HG02759 (cell line): ENCODE data around the gene GSTT2.
"Not testable (repeated sequence)": the region's sequence is repeated elsewhere in the genome, so short reads cannot be mapped to it uniquely, and the experiment has no call there.

Experiments
- ATAC-seq: cut with Tn5 transposase; IDR thresholded peaks from one replicate; pipeline ENCODE4 v1.9.1; 2021; ENCODE audit warnings: mild to moderate bottlenecking, moderate library complexity; ENCODE audit not compliant: unreplicated experiment

Gene GSTT2

DNA sequence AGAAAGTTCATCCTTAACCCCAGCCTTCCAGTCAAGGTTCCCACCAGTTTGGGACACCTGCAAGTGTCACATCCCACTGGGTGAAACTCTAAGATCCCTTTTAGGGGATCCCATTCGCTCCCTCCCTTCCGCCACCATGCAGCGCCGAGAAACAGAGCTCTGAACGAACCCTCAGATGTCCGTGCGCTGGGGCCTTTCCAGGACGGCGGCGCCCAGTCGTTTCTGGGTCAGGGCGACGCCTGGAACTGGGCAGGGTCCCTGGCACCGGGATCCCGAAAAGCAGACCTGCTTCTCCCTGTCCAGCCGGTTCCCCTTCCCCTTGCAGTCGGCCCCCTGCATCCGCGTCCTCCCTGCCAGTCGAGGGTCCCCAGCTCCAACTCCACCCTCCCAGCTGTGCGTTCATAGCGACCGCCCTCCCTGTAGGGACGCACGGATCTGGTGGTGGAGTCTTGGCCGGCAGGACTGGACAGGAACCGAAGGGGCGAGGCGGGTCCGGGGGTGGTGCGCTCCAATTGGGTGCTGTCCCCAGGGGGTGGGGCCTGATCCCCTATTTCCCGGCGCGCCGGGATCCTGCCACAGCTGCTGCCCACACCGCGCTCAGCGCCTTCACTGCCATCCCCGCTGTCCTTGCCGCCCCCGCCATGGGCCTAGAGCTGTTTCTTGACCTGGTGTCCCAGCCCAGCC lies at the start of gene GSTT2:
Gene GSTT2 (plus strand): TSS at position 578 of the 684 bp plus-strand sequence.
- not testable (repeated sequence) for ATAC-seq

DNA sequence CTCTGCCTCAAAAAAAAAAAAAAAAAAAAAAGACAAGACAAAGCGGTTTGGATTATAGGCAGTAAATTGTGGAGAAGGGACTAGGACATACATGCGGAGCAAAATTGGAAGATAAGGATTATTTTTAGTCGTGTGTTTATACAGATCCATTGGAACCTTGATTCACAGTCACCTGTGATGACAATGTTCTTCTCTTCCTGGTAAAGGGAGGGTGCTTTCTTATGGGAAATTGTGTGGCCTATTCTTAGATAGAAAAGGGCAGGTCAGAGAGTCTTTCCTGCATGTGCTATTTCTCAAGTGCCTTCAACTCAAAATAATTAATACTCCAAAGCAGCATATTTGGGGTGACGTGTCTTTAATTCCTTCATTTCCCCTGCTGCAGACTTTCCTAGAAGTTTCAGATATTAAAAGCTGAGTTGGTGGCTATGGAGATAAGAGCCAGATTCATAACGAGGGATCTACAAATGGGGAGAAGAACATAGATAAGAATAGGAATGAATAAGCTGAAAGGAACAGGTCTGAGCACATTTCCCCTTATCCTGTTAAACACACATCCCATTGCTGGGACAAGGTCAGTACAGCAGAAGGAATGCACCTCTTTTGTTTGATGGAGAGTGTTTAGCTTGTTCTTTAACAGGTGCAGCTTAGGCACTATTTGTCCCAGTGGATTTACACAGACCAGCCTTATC lies 41.5 kb upstream of the GSTT2 start:
- no peak for ATAC-seq

DNA sequence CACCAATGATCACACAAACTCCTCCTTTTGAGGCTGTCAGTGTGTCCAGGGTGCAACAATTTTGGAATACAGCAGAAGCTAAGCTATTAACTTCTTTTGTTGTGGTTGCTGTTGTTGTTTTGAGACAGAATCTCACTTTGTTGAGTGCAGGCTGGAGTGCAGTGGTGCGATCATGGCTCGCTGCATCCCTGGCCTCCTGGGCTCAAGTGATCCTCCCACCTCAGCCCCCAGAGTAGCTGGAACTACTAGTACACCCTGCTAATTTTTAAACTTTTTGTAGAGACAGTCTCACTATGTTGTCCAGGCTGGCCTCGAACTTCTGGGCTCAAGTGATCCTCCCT lies 40.9 kb upstream of the GSTT2 start:
- no peak for ATAC-seq

DNA sequence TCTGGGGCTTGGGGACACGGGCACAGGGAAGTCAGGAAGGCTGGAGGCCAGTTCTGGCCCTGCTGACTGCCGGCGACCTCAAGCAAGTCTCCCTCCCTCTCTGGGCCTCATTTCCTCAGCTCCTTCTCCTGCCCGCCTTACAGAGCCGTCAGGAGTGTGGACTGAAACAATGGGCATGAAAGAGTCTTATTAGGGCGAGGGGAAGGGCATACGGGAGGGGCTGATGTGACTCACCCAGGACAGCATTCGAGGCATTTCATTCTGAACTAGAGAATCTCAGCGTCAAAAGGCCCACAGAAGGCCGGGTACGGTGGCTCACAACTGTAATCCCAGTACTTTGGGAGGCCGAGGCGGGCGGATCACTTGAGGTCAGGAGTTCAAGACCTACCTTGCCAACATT lies 39.8 kb upstream of the GSTT2 start:
- ATAC-seq, result not testable (repeated sequence)

DNA sequence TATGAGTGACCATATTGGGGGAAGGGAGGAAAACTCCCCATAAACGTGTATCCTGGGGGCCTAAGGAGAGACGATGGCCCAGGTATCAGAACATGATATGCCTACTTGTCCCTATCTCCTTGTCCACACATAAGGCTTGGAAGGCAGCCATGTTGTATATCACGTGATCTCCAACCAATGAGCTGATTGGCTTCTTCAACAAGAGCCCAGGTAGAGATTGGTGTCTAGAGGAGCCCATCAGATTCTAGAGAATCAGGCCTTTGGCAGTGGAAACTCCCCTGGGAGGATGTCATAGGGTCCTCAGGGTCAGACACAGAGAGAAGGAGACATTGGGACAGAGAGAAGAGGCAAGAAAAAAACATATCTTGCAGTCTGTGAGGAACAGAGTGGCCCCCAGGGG lies 32.5 kb upstream of the GSTT2 start:
- ATAC-seq, result not testable (repeated sequence)

DNA sequence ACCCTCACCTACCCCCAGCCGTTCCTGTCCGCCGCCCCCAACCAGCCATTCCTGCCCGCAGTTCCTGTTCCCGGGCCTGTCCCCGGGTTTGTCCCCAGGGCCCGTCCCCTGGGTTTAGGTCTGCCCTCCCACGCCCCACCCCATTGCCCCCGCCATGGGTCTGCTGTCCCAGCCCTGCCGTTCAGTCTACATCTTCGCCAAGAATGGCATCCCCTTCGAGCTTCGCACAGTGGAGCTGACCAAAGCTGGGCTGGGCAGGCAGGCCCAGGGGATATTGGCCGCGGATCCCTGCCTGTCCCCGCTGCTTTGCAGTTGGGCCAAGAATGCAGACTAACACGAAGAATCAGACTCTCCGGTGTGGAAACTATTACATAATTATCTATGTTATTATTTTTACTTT lies 30.2 kb upstream of the GSTT2 start:
- ATAC-seq, result not testable (repeated sequence)

DNA sequence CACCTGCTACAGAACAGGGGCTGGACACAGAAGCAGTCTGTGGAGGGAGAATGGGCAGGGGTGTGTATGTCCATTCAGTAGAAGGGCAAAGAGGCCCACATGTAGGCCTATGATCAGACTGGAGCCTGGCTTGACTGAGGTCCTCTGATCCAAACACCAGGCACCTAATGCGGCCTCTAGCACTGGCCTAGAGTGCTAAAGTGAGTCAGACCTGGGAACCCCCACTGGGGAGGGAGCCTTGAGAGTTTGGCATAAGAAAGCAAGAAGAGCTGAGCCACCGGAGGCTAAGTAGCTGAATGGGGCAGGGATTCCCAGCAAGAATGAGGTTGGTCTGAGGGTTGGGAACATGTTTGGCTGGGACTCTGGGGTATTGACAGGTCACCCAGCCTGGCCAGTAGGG lies 28.6 kb upstream of the GSTT2 start:
- ATAC-seq, result not testable (repeated sequence)

DNA sequence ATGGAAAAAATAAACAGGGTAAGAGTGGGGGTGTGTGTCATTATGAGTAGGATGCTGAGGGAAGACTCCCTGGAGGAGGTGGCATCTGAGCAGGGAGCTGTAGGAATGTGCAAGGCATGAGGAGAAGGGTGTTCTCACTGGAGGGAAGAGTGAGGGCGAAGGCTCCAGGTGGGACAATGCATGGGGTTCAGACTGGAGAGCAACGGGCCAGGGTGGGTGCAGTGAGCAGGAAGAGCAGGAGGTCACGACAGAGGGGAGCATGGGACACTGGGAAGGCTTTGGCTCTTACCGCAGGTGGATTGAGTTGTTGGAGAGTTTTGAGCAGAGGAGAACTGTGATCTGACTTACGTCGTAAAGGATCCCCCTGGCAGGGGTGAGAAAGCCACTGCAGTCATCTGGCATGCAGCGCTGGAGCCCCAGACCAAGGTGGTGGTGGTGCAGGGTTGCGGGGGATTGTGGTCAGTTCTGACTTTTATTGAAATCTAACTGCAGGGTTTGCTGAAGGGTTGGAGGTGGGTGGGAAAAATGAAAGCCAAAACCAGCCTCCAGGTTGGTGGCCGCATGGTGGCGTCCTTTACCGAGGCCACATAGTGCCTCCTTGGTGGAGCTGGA lies 27.0 kb upstream of the GSTT2 start:
- ATAC-seq, result not testable (repeated sequence)

DNA sequence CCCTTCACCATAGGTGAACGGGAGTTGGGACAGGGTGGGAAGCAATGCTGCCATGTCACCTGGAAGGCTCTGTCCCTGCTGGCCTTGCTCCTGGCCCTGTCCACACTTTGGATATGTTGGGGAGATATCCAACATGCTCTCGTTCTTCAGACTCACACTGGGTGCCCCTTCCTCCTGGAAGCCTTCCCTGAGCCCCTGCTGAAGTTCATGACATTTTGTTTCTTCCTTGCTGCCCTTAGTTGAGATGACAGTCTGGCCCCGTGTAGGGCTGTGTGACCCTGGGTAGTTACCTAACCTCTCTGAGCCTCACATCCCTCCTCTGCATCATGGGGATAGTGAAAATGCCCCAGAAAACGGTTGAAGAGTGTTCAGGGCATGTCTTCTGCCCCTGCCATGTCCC lies 26.4 kb upstream of the GSTT2 start:
- not testable (repeated sequence) for ATAC-seq

DNA sequence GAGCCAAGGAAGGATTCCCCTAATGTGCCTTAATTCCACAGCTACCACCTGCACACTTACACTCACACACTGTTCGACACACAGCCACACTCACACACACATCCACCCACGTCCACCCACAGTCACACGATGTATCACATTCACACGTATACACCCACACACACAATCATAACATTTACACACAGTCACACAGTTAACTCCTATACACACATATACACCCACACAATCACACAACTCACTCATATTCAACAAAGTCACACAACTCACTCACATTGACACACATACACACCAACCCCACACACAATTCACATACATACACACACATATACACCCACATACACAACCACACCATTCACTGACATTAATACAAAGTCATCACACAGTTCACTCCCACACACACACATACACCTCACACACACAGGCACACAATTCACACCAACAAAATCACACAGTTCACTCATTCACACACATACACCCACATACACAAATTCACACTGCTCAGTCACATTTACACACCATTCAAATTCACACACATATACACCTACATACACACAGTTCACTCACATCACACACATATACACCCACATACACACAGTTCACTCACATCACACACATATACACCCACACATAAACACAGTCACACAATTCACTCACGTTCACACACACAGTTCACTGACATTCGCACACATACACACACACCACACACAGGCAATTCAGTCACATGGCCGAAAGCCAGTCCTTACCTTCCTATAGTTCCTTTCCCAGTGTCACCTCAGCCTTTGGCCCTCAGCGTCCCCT lies 25.5 kb upstream of the GSTT2 start:
- not testable (repeated sequence) for ATAC-seq

DNA sequence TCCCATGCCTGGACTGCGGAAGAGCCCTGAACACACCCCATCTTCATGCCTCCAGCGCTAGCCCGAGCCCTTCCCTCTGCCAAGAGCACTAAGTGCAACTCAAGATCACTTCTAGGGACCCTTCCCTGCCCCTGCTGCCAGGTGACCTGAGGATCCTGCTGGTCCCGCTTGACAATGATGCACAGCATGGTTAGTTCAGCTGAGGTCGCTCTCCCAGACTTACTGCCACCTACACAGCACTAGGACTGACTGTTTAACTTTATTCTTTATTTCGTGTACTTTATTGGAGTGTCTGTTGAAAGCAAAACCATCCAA lies 25.0 kb upstream of the GSTT2 start:
- ATAC-seq, result not testable (repeated sequence)

DNA sequence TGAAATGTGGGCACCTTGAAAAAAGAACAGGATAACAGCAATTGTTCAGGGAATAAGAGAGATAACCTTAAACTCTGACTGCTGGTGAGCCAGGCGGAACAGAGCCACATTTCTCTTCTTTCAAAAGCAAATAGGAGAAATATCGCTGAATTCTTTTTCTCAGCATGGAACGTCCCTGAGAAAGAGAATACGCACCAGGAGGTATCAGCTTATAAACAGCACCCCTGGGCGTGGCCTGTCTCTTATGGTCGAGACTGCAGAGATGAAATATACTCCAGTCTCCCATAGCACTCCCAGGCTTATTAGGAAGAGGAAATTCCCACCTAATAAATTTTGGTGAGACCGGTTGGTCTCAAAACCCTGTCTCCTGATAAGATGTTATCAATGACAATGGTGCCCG lies 24.0 kb upstream of the GSTT2 start:
- ATAC-seq, result not testable (repeated sequence)

DNA sequence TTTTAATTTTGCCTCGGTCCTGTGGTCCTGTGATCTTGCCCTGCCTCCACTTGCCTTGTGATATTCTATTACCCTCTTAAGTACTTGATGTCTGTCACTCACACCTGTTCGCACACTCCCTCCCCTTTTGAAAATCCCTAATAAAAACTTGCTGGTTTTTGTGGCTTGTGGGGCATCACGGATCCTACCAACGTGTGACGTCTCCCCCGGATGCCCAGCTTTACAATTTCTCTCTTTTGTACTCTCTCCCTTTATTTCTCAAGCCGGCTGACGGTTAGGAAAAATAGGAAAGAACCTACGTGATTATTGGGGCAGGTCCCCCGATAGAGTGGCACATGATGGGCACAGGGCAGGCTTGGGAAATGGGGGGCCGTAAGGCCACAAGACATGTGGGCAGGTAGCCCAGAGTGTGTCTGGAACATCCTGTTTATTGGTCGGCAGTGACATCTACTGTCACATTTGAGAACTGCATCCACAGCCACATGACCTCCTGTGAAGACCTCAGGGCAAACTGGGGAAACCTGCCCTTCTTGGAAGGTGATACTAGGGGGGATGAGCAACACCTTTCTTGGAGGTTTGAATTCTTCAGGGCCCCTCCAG lies 23.5 kb upstream of the GSTT2 start:
- ATAC-seq, result not testable (repeated sequence)

DNA sequence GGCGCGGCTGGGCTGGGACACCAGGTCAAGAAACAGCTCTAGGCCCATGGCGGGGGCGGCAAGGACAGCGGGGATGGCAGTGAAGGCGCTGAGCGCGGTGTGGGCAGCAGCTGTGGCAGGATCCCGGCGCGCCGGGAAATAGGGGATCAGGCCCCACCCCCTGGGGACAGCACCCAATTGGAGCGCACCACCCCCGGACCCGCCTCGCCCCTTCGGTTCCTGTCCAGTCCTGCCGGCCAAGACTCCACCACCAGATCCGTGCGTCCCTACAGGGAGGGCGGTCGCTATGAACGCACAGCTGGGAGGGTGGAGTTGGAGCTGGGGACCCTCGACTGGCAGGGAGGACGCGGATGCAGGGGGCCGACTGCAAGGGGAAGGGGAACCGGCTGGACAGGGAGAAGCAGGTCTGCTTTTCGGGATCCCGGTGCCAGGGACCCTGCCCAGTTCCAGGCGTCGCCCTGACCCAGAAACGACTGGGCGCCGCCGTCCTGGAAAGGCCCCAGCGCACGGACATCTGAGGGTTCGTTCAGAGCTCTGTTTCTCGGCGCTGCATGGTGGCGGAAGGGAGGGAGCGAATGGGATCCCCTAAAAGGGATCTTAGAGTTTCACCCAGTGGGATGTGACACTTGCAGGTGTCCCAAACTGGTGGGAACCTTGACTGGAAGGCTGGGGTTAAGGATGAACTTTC lies 18.7 kb upstream of the GSTT2 start, which contains the start of gene GSTT2B:
Gene GSTT2B (minus strand): TSS at position 112 of the 688 bp plus-strand sequence. CDS start 64 bp downstream, at position 48.
- not testable (repeated sequence) for ATAC-seq

DNA sequence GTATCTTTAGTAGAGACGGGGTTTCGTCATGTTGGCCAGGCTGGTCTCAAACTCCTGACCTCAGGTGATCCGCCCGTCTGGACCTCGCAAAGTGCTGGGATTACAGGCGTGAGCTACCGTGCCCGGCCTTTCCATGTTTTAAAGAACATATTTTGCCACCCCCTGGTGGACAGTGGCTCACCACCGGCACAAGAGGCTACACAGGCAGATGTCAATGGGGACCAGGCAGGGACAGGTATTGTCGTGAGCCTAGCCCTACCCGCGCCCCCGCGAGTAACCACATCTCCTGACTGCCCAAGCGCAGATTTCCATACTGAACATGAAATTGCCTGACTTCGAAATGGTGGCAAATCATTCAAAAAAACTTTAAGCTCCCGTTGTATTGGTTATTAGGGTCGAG lies 13.8 kb upstream of the GSTT2 start:
- peak; percentile 23 for ATAC-seq

DNA sequence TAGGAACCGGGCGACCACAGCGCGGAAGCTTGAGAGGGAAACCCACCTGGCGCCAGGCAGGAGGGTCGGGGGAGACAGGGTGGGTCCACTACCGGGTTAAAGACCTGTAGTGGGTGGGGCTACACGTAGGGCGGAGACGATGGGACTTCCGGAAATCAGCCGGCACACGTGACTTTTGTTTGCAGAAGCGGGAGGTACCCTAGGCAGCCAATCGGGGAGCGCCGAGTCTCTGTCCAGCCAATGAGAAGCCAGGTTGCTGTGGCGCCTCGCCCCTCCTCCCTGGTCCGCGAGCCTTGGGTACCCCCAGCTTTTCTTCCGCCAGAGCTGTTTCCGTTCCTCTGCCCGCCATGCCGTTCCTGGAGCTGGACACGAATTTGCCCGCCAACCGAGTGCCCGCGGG lies 13.4 kb upstream of the GSTT2 start, which contains the start of gene DDTL:
Gene DDTL (plus strand): TSS at position 321 of the 400 bp plus-strand sequence. CDS start 27 bp downstream, at position 348.
- ATAC-seq, result peak; percentile 95

DNA sequence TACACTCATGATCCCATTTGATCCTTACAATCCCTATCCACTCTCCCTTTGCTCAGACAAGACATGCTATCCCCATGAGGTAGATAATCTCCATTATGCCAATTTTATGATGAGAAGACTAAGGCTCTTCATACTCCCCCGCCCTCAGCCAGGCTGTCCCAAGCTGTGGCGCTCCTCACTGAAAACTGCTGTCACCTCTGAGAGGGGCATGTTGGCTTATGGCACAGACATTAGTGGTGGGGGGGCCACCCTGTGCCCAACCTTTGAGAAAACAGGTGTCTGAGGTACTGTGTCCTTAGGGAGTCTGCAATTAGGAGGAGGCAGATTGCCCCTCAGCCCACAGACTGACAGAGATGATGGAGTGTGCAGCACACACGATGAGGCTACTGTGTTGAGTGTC lies 10.9 kb upstream of the GSTT2 start:
- no peak for ATAC-seq

DNA sequence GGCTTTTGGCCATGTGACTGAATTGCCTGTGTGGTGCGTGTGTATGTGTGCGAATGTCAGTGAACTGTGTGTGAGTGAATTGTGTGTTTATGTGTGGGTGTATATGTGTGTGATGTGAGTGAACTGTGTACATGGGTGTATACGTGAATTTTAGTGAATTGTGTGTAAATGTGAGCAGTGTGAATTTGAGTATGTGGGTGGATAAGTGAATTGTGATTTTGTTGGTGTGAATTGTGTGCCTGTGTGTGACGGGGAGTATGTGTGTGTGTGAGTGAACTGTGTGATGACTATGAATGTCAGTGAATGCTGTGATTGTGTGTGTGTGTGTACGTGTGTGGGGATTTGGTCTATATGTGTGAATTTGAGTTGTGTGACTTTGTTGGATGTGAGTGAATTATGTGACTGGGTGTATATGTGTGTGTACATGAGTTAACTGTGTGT lies 9.7 kb upstream of the GSTT2 start:
- ATAC-seq, result no peak

DNA sequence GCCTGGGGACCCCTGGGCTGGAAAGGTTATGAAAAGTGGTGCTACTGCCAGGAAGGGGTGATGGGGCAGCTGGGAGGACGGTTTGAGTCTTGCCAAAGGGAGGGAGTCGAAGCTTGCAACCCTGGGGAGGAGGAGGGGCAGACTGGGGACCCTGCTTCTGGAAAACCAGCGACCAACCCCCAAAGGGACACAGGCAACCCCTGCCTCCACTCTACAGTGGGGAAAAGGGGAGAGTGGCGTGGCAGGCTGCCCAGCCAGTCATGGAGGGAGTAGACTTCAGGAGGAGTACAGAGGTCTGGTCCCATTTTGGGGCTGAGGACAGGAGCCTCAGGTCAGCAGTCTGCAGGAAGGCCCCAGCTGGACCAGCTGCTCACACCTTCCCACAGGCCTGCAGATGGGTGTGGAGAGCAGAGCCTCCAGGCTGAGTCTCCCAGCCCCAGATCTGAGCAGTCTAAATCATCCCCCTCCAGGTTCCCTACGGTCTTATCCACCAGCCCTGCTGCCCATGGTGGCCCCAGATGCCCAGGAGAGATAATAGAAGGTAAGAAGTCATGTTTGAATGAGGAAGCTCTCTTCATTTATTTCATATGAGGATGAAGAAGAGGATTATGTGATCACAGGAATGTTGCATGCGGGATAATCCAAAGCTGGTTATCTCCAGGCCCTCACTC lies 9.0 kb upstream of the GSTT2 start:
- no peak for ATAC-seq

DNA sequence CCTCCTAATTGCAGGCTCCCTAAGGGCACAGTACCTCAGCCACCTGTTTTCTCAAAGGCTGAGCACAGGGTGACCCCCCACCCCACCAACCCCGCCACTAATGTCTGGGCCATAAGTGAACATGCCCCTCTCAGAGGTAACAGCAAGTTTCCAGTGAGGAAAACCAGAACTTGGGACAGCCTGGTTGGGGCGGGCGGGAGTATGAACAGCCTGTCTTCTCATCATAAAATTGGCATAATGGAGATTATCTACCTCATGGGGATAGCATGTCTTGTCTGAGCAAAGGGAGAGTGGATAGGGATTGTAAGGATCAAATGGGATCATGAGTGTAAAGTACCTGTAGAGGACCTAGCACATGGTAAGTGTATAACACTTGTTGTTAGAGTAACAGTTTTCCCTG lies 8.0 kb upstream of the GSTT2 start:
- not testable (repeated sequence) for ATAC-seq
